HG03135 (cell line): ENCODE measurements around the gene GKAP1.
"Not testable (repeated sequence)": the region's sequence is repeated elsewhere in the genome, so short reads cannot be mapped to it uniquely, and the experiment has no call there.

Source experiments
- ATAC-seq: cut with Tn5 transposase; IDR thresholded peaks from one replicate; pipeline ENCODE4 v1.9.1; 2021; ENCODE audit warnings: mild to moderate bottlenecking, moderate library complexity; ENCODE audit not compliant: unreplicated experiment

GKAP1 gene

DNA sequence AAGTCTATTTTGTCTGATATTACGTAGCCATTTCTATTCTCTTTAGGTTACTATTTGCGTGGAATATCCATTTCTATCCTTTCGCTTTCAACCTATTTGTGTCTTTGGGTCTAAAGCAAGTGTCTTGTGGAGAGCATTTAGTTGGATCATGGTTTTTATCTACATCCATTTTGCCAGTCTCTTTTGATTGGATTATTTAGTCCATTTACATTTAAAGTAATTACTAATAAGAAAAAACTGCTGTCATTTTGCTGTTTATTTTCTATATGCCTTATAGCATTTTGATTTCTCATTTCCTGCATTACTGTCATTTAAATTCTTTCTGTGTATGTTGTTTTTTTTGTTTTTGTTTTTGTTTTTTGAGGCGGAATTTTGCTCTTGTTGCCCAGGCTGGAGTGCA, 83.8 kb downstream of the GKAP1 start:
- ATAC-seq = no peak

DNA sequence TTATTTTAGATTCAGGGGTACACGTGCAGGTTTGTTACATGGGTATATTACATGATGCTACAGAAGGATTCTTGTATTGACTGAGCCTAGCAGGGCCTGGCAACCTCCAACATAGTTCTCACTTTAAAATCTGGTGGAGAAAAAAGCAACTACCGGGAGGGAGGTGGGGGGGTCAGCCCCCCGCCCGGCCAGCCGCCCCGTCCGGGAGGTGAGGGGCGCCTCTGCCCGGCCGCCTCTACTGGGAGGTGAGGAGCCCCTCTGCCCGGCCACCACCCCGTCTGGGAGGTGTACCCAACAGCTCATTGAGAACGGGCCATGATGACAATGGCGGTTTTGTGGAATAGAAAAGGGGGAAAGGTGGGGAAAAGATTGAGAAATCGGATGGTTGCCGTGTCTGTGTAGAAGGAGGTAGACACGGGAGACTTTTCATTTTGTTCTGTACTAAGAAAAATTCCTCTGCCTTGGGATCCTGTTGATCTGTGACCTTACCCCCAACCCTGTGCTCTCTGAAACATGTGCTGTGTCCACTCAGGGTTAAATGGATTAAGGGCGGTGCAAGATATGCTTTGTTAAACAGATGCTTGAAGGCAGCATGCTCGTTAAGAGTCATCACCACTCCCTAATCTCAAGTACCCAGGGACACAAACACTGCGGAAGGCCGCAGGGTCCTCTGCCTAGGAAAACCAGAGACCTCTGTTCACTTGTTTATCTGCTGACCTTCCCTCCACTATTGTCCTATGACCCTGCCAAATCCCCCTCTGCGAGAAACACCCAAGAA, 88.8 kb downstream of the GKAP1 start:
- ATAC-seq = not testable (repeated sequence)

DNA sequence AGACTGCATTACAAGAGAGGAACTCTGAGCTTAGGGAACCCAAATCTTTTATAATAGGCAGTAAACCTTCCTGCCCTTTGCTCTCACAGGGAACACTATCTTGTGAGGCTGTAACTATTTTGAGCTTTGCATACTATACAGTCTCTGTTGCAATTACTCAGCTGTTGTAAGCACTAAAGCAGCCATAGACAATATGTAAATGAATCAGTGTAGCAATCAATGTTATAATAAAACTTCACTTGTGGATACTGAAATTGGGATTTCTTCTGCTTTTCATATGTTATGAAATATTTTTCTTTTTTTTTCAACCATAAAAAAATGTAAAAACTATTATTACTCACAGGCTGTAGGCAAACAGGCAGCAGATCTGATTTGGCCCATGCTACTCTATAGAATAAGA, 93.1 kb downstream of the GKAP1 start:
- ATAC-seq = no peak

DNA sequence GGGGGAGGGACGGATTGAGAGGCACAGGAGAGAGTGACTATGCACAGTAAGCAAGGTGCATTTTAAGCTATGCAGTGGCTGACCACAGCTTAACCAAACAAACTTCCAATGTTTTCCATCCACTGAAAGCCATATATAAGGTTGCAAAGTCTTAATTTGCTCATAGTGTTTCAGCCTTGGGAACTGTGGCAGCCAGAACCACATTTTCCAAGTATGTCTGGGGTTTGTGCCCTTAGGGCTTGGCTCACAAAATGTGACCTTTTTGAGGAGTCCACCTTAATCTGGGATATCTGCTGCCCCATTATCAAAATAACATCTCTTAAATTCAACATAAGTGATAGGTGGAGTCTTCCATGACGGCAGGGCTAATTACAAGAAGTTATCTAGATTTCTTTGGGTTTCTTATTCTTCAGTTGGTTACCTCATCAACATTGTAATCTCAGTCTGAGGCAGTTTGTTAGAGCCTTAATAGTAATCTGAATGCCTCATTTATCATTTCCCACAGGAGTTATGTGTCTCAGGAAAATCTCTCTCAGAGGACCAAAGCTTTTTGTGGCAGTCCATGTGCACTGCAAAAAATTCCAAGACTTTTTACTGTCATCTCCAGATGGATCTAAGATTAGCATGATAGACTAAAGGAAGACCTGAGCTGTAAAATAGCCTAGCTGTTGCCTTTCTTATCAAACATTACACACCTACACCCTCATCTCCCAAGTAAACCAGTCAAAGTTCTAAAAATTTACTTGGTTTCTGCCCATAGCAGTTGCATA, 94.7 kb downstream of the GKAP1 start:
- no peak for ATAC-seq

DNA sequence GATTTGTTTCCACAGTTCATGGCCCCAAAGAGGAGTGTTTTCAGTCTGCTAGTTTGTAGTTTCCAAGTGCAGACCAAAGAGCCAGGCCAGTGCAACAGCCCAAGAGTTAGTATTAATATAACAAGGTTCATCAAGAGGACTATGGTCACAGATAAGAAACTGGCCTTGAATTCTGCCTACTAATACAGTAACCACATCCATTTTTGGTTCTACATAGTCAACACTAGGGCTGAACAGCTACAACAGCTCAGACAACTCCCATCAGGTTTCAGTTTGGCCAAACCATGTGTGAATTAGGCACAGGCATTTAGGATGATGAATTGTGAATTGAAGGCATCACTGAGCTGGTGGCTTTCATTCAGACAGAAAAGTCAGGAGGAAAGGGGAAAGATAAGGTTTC, 96.1 kb downstream of the GKAP1 start:
- ATAC-seq = no peak

DNA sequence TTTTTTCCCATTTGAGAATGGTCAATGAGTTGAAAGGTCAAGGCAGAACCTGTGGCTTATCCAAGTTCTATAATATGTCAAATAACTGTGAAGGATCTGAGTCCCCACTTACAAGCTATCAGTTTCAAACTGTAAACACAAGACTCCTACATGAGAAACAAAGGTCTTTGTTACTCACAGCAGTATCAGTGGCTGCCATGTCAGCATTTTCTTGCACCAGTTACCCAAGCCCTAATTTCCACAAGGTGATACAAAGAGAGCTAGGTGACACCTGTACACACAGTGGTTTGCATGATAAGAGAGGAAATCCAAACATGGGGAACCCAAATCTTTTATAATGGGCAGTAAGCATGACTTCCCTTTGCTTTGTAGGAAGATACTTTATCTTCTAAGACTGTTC, 101.8 kb downstream of the GKAP1 start:
- ATAC-seq = no peak

DNA sequence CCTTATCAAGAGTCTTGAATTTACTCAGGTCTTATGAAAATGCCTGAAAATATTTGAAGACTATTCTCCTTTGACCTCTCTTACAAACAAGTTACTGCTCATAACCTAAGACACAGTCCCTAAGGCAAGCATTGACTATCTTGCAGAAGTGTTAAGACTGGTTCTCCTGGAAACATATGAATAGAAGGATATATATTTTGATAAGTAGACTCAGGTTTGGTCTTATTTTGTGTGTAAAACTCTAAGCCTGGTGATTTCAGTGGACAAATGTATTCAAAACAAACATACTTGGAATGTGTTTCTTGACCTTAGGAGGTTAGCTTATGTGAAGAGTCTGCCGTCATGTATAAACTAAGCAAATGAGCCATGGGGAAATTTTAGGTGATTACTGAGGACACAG, 102.3 kb downstream of the GKAP1 start:
- ATAC-seq = no peak

DNA sequence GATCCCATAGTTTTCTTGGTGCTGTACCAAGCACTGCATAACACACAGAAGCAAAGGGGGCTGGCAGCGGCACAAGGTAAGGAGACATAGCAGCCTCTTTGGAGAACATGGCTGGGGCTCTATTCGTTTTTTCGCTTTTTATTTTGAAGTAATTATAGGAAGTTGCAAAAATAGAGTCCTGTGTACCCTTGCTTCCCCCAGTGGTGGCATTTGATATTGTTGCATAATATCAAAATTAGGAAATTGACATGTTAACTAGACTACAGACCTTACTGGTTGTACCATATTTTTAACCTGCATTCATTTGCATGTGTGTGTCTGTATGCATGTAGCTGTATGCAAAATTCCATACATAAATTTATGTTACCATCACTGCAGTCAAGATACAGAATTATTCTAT, 103.2 kb downstream of the GKAP1 start:
- no peak for ATAC-seq

DNA sequence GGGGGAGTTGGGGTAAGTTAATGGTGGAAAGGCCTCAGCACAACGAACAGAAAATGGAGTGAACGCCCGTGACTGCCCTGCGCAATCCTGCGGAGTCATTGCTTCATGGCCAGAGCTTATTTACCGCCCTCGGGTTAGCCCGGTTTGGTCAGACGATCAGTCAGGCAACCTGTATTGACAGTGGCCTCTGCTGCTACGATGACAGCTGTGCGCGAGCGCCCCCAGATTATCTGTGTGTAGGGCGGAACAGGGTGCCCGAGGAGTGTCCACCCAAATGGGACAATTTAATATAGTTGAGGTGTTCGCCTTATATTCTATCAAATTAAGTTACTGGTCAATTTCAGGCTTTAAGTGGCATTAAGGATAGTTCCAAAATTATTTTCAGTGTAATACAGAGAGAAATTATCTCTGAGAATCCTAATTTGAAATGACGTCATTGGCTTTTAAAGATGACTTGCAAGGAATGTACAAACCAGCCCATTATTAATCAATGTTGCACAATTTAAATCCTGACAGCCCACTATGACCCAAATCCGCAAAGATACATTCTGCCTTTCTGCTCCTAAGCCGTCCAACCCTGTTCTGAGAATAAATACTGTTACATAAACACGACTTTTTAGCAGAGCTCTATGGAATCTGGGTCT, 108.9 kb downstream of the GKAP1 start:
- peak; percentile 46 for ATAC-seq

DNA sequence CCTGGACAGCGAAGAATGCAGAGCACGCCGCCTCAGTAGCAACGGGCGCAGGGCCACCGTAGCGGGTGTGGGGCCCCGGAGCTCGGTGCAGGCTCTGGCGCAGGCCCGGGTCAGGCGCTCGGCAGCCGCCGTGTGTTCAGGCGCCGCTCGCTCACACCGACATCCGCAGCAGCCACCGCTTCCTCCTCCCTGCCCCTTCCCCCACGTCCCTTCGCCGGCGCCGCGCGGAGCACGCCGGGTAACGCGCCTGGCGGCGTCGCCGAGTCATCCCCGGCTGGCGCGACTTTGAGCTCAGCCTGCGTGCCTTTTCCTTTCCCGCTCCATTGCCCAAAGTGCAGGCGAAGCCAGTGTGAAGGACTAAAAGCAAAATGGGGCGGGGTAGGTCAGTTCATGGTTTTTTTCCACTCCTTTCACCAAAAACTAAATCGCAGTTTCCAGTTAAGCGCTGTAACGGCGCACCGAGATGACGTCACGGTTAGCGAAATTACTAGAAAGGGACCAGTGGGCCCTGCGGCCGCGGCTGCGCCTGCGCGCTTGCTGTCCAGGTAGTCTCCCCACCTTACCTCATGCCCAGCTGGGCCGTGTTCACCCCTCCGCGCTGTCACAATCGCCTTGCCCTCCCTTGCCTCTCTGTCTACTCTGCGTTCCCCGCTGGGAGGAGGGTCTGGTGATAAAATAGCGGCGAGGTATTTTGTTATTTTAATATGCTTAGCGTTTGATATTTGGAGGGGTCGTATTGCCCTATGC, 109.6 kb downstream of the GKAP1 start, which contains the start of gene UBQLN1:
UBQLN1 (minus strand) TSS at position 191 of the 747 bp plus-strand sequence. CDS start 279 bp downstream, outside the sequence.
- ATAC-seq = peak; percentile 81

DNA sequence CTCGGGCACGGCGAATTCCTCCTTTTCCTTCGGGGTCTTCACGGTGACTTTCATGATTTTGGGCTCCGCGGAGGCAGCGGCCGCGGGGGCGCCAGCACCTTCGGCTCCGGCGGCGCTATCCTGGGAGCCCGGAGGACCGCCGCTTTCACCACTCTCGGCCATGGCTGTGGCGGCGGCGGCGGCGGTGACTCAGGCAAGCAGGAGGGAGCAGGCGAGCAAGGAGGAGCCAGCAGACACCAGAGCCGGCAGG, 110.1 kb downstream of the GKAP1 start:
- ATAC-seq = peak; percentile 53

DNA sequence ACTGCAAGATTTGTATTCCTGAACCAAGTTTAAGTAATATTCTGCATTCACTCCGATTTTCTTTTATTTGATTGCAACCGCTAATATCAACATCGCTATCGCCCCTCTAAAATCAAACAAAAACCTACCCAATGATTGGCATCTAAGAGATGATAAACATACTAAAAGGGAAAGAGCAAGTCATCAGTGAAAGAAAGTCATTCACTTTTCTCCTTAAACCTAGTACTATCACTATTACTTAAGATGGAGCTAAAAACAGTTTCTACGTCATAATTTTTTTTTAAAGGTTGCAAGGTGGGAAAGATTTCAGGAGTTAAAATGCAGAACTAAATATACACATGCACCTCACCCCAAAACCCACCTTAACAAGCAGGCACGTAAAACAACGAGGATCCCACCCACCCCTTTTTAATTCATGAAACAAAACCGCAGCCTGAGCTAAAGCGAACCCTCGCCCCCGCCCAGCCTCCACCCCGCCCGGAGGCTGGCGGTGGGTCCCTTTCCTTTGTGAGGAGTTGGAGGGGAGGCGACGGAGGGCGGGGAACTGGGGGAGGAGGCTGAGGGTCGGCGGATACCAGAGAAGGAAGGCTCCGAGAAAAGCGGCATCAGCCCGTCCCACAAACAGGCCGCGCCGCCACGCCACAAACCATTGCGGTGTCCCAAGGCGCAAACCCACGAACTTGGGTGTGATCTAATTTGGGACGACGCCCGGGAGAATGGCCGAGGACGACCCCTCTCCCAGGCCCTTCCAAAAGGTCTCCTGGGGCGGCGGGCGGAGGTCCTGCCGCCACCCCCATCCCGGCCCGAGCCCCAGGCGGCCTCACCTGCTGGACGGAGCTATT, 110.7 kb downstream of the GKAP1 start:
- peak; percentile 15 for ATAC-seq

DNA sequence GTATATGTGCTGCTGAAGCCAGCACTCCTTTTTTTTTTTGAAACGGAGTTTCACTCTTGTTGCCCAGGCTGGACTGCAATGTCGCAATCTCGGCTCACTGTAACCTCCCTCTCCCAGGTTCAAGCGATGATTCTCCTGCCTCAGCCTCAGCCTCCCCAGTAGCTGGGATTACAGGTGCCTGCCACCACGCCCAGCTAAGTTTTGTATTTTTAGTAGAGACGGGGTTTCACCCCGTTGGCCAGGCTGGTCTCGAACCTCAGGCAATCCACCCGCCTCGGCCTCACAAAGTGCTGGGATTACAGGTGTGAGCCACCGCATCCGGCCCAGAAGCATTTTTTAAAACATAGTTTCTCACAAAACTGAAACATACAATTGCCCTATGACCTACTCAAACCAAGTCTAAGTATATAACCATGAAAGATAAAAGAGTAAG, 112.3 kb downstream of the GKAP1 start:
- ATAC-seq = not testable (repeated sequence)

DNA sequence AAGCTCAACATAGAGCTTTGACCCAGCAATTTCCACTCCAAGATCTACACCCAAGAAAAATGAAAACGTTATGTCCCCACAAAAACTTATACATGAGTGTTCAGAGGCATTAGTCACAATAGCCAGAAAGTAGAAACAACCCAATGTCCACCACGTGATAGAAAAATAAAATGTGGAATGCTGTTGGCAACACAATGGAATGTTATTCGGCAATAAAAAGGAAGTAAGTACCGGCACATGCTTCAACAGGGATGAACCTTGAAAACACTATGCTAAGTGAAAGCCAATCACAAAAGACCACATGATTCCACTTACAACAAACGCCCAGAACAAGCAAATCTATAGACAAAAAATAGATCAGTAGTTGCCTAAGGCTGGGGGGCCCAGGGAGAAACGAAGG, 115.8 kb downstream of the GKAP1 start:
- ATAC-seq = no peak

DNA sequence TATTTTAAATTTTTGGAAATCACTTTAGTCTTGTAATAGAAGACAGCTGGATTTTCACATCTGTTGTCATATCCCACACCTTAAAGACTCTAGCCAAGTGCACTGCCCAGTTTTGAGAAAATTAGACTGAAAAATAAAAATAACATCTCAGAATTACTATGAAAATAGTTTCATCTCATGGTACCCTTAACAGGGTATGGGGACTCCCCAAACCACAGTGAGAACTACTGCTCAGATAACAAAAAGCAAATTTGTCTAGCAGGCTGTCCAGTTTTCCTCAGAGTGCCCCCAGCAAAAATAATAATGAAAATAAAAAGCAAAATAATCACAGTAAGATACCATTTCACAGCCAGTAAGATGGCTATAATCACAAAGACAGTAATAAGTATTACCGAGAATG, 116.3 kb downstream of the GKAP1 start:
- ATAC-seq = no peak

DNA sequence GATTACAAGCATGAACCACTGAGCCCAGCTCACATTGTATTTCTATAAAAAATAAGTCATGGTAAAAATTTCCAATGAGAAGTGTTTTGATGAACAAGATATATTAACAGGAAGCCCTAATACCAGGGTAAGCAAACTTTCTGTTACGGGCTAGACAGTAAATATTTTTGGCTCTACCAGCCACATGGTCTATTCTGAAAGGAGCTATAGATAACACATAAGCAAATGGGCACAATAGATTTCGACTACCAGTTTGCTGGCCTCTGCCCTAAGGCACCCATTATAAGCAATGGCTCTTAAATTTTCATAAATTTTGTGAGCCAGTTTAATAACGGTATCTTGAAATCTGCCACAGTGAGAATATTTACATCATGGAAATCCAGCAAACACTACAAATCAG, 118.0 kb downstream of the GKAP1 start:
- ATAC-seq = no peak

DNA sequence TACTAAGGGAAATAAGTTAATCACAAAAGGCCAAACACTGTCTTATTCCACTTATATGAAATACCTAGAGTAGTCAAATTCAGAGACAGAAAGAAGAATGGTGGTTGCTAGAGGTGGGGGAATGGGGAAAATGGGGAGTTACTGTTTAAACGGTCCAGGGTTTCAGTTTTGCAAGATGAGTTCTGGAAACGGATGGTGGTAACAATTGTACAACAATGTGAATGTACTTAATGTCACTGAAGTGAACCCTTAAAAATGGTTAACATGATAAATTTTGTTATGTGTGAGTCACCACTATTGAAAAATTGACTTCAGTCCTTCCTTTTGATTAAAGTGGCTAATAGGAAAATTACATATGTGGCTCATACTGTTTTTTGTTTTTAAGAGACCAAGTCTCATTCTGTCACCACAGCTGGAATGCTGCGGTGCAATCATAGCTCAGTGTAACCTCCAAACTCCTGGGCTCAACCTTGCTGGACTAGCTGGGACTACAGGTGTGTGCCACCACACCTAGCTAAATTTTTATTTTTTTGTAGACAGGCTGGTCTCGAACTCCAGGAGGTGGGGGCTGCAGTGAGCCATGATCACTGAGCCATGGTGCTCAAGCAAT, 118.5 kb downstream of the GKAP1 start:
- ATAC-seq = no peak

DNA sequence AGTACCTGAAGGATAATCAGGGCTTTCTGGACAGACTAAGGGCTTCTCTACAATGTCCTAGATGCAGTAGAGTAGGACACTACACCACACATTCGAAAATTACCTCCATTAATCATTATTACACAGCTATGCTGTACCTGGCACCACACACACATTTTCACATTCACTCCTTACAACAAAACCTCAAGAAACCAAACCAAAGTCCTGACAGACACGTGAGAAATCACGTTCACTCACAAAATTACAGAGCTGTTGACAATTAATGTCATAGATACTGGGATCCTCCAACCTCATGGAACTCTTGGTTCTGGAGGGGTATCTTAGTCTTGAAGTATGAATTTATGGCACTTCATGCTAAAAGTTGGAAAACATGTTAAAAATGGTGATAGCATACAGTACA, 126.1 kb downstream of the GKAP1 start:
- ATAC-seq = no peak
